ENCODE measurements around the gene NUDT22. TPM values are rescaled to one million over a fixed set of nuclear protein-coding genes. Genes with fewer than 3 reads are reported as not detected.

Gene NUDT22
- total and polyA plus RNA-seq, 2 experiments from 2014 or later = 33.9 to 67.0 TPM

DNA sequence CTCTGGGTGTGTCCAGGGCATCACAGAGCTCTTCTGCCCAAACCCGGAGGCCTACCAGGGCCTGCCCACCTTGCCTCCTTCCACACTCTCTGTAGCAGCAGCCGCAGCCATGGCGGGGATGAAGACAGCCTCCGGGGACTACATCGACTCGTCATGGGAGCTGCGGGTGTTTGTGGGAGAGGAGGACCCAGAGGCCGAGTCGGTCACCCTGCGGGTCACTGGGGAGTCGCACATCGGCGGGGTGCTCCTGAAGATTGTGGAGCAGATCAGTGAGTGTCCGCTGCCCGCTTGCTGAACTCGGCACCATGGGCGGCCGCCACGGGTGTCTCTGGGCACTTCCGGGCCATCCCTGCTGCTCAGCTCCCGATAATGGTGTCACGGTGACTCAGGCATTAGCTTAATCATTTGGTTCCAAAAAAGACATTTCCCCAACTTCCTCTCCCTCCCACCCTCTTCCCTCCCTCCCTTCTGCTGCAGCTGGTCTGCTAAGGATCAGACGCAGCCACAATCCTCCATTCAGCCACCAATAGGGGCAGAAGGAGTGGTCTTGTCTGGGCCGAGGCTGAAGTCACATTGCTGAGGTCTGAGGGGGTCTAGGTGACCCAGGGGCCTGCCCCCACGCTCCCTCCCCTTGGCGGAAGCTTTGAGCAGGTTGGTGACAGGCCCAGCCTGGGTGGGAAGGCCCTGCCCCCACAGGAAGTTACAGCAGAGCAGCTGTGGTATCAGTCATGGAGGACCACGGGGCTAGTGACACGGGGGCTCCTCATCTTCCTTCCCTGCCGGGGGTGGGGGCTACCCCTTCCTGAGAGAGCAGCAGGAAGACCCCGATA, 18.6 kb upstream of the NUDT22 start:
- Histone ChIP-seq H3K9me2 (ENCODE audit: insufficient read depth) (no peaks in the 10 kb centered on the region), H3K36me3 (ENCODE audit: insufficient read depth) (peaks cover 21% of the 10 kb centered on the region), H3K4me2 (no peak overlapping the region), H3K4me1 (ENCODE audit: insufficient read depth) (no peaks in the 10 kb centered on the region; the same call in 1 of the 2 replicates), H3K27ac (ENCODE audit: low read depth) (no peak overlapping the region), H3K79me2 (replicated peaks; ENCODE audit: insufficient read depth) (no peaks in the 10 kb centered on the region), H3K4me3 (no peak overlapping the region), H2AFZ (no peak overlapping the region), H3F3A (replicated peaks; ENCODE audit: low read depth) (peaks cover 31% of the 10 kb centered on the region), H4K20me1 (replicated peaks; ENCODE audit: insufficient read depth) (peaks cover 11% of the 10 kb centered on the region), H3K27me3 (ENCODE audit: insufficient read depth) (no peaks in the 10 kb centered on the region)
- Mint-ChIP-seq H3K9me3 (no peaks in the 10 kb centered on the region), H3K27ac (peak overlapping the region; percentile 56; the same call in 1 of the 2 replicates), H3K4me3 (no peak overlapping the region), H3K27me3 (ENCODE audit: insufficient read depth, low read depth, poor library complexity) (peaks cover 18% of the 10 kb centered on the region), H3K36me3 (ENCODE audit: low read depth) (peaks cover 43% of the 10 kb centered on the region), H3K4me1 (peaks cover 18% of the 10 kb centered on the region)
- no peak for ATAC-seq
- TF ChIP-seq CREB1 (CRISPR knock-in tag; IDR thresholded peaks at IDR 0.05; ENCODE audit: low read depth) = no peak
- no peak for TF ChIP-seq STAT1 (IDR thresholded peaks at IDR 0.05; ENCODE audit: unreplicated experiment)
- TF ChIP-seq ZNF114 (CRISPR knock-in tag; IDR thresholded peaks at IDR 0.05) = no peak
- no peak for TF ChIP-seq NANOG (IDR thresholded peaks at IDR 0.05; ENCODE audit: borderline replicate concordance)
- TF ChIP-seq EZH2phosphoT487 (IDR thresholded peaks at IDR 0.05; ENCODE audit: unreplicated experiment) = no peak
- TF ChIP-seq, protein P1, sequence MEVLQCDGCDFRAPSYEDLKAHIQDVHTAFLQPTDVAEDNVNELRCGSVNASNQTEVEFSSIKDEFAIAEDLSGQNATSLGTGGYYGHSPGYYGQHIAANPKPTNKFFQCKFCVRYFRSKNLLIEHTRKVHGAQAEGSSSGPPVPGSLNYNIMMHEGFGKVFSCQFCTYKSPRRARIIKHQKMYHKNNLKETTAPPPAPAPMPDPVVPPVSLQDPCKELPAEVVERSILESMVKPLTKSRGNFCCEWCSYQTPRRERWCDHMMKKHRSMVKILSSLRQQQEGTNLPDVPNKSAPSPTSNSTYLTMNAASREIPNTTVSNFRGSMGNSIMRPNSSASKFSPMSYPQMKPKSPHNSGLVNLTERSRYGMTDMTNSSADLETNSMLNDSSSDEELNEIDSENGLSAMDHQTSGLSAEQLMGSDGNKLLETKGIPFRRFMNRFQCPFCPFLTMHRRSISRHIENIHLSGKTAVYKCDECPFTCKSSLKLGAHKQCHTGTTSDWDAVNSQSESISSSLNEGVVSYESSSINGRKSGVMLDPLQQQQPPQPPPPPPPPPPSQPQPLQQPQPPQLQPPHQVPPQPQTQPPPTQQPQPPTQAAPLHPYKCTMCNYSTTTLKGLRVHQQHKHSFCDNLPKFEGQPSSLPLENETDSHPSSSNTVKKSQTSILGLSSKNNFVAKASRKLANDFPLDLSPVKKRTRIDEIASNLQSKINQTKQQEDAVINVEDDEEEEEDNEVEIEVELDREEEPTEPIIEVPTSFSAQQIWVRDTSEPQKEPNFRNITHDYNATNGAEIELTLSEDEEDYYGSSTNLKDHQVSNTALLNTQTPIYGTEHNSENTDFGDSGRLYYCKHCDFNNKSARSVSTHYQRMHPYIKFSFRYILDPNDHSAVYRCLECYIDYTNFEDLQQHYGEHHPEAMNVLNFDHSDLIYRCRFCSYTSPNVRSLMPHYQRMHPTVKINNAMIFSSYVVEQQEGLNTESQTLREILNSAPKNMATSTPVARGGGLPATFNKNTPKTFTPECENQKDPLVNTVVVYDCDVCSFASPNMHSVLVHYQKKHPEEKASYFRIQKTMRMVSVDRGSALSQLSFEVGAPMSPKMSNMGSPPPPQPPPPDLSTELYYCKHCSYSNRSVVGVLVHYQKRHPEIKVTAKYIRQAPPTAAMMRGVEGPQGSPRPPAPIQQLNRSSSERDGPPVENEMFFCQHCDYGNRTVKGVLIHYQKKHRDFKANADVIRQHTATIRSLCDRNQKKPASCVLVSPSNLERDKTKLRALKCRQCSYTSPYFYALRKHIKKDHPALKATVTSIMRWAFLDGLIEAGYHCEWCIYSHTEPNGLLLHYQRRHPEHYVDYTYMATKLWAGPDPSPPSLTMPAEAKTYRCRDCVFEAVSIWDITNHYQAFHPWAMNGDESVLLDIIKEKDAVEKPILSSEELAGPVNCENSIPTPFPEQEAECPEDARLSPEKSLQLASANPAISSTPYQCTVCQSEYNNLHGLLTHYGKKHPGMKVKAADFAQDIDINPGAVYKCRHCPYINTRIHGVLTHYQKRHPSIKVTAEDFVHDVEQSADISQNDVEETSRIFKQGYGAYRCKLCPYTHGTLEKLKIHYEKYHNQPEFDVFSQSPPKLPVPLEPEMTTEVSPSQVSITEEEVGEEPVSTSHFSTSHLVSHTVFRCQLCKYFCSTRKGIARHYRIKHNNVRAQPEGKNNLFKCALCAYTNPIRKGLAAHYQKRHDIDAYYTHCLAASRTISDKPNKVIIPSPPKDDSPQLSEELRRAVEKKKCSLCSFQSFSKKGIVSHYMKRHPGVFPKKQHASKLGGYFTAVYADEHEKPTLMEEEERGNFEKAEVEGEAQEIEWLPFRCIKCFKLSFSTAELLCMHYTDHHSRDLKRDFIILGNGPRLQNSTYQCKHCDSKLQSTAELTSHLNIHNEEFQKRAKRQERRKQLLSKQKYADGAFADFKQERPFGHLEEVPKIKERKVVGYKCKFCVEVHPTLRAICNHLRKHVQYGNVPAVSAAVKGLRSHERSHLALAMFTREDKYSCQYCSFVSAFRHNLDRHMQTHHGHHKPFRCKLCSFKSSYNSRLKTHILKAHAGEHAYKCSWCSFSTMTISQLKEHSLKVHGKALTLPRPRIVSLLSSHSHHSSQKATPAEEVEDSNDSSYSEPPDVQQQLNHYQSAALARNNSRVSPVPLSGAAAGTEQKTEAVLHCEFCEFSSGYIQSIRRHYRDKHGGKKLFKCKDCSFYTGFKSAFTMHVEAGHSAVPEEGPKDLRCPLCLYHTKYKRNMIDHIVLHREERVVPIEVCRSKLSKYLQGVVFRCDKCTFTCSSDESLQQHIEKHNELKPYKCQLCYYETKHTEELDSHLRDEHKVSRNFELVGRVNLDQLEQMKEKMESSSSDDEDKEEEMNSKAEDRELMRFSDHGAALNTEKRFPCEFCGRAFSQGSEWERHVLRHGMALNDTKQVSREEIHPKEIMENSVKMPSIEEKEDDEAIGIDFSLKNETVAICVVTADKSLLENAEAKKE (CRISPR knock-in tag; IDR thresholded peaks at IDR 0.05) = no peak
- TF ChIP-seq, protein P2, sequence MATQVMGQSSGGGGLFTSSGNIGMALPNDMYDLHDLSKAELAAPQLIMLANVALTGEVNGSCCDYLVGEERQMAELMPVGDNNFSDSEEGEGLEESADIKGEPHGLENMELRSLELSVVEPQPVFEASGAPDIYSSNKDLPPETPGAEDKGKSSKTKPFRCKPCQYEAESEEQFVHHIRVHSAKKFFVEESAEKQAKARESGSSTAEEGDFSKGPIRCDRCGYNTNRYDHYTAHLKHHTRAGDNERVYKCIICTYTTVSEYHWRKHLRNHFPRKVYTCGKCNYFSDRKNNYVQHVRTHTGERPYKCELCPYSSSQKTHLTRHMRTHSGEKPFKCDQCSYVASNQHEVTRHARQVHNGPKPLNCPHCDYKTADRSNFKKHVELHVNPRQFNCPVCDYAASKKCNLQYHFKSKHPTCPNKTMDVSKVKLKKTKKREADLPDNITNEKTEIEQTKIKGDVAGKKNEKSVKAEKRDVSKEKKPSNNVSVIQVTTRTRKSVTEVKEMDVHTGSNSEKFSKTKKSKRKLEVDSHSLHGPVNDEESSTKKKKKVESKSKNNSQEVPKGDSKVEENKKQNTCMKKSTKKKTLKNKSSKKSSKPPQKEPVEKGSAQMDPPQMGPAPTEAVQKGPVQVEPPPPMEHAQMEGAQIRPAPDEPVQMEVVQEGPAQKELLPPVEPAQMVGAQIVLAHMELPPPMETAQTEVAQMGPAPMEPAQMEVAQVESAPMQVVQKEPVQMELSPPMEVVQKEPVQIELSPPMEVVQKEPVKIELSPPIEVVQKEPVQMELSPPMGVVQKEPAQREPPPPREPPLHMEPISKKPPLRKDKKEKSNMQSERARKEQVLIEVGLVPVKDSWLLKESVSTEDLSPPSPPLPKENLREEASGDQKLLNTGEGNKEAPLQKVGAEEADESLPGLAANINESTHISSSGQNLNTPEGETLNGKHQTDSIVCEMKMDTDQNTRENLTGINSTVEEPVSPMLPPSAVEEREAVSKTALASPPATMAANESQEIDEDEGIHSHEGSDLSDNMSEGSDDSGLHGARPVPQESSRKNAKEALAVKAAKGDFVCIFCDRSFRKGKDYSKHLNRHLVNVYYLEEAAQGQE (IDR thresholded peaks at IDR 0.05; ENCODE audit: unreplicated experiment) = no peak
- DNase-seq (ENCODE audit: low spot score) = peak; percentile 34

Data from GM23338 (cell line).